Measurements from ENCODE around the gene IRX5. TPM values are rescaled to one million over a fixed set of nuclear protein-coding genes. Genes with fewer than 3 reads are reported as not detected.

IRX5 gene
- total RNA-seq, 1 experiment from 2014 or later = 0.86 TPM

DNA sequence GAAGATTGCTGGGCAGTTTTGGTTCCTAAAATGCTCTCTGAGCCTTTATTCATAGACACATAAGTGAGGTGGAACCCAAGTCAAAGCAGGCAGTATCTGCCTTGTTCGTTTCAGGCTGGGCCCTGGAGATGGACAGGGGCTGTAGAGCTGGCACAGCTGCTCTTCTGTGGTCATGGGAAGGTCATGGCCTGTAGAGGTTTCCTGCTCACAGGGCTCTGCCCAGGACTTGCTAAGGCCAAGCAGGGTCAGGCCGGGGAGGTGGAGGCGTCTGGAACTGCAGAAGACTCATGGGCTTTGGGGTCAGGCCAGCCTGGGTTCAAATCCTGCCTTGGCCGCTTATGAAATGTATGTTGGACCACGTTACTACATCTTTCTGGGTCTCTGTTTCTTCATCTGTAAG, 50.2 kb downstream of the IRX5 start:
- Histone ChIP-seq H3K9ac (ENCODE audit: low read length) (no peak overlapping the region), H3K4me1 (ENCODE audit: control insufficient read depth in 1 of 2, insufficient read depth in 2 of 2, low read length in 2 of 2) (no peaks in the 10 kb centered on the region), H2AFZ (ENCODE audit: low read depth, low read length, poor library complexity, severe bottlenecking) (no peak overlapping the region), H3K4me3 (replicated peaks in 1 of 2; ENCODE audit: low read depth in 1 of 2, low read length in 2 of 2) (no peak overlapping the region), H3K79me2 (ENCODE audit: insufficient read depth, low read length) (no peaks in the 10 kb centered on the region), H3K4me2 (ENCODE audit: low read length) (no peak overlapping the region), H3K27ac (ENCODE audit: low read depth, low read length) (no peak overlapping the region), H3K9me2 (ENCODE audit: insufficient read depth) (no peaks in the 10 kb centered on the region), H3K9me3 (ENCODE audit: control insufficient read depth in 1 of 2, insufficient read depth in 1 of 2, low read depth in 1 of 2, low read length in 2 of 2) (no peaks in the 10 kb centered on the region), H3K36me3 (ENCODE audit: control insufficient read depth in 1 of 2, insufficient read depth in 2 of 2, low read length in 2 of 2) (no peaks in the 10 kb centered on the region; a peak in 1 of 4 replicates), H3K27me3 (ENCODE audit: insufficient read depth, low read length) (no peaks in the 10 kb centered on the region; the same call in 1 of the 2 replicates), H4K20me1 (ENCODE audit: insufficient read depth) (no peaks in the 10 kb centered on the region)
- TF ChIP-seq, protein P1, sequence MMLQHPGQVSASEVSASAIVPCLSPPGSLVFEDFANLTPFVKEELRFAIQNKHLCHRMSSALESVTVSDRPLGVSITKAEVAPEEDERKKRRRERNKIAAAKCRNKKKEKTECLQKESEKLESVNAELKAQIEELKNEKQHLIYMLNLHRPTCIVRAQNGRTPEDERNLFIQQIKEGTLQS (IDR thresholded peaks at IDR 0.05) = no peak
- TF ChIP-seq, protein P2, sequence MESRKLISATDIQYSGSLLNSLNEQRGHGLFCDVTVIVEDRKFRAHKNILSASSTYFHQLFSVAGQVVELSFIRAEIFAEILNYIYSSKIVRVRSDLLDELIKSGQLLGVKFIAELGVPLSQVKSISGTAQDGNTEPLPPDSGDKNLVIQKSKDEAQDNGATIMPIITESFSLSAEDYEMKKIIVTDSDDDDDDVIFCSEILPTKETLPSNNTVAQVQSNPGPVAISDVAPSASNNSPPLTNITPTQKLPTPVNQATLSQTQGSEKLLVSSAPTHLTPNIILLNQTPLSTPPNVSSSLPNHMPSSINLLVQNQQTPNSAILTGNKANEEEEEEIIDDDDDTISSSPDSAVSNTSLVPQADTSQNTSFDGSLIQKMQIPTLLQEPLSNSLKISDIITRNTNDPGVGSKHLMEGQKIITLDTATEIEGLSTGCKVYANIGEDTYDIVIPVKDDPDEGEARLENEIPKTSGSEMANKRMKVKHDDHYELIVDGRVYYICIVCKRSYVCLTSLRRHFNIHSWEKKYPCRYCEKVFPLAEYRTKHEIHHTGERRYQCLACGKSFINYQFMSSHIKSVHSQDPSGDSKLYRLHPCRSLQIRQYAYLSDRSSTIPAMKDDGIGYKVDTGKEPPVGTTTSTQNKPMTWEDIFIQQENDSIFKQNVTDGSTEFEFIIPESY (IDR thresholded peaks at IDR 0.05; ENCODE audit: extremely low read depth, insufficient replicate concordance, low read length) = no peak
- no peak for TF ChIP-seq ZNF274 (IDR thresholded peaks at IDR 0.05; ENCODE audit: low read depth, low read length)
- TF ChIP-seq YY1 (IDR thresholded peaks at IDR 0.05; ENCODE audit: extremely low read depth, insufficient replicate concordance, low read depth, low read length) = no peak
- no peak for TF ChIP-seq CBX3 (IDR thresholded peaks at IDR 0.05; ENCODE audit: low read depth)
- no peak for TF ChIP-seq EZH2 (IDR thresholded peaks at IDR 0.05)
- no peak for TF ChIP-seq CEBPB (IDR thresholded peaks at IDR 0.05; ENCODE audit: low read depth)
- TF ChIP-seq, protein P3, sequence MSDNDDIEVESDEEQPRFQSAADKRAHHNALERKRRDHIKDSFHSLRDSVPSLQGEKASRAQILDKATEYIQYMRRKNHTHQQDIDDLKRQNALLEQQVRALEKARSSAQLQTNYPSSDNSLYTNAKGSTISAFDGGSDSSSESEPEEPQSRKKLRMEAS (IDR thresholded peaks at IDR 0.05) = no peak
- no peak for TF ChIP-seq POLR2A (IDR thresholded peaks at IDR 0.05; ENCODE audit: borderline replicate concordance, extremely low read depth, insufficient read depth, insufficient read length)
- no peak for TF ChIP-seq ELF1 (IDR thresholded peaks at IDR 0.05; ENCODE audit: borderline replicate concordance, low read depth)
- no peak for TF ChIP-seq SP1 (IDR thresholded peaks at IDR 0.05; ENCODE audit: low read depth)
- no peak for TF ChIP-seq JUND (IDR thresholded peaks at IDR 0.05)
- TF ChIP-seq POLR2AphosphoS5 (IDR thresholded peaks at IDR 0.05; ENCODE audit: low read depth, low read length) = no peak
- no peak for TF ChIP-seq FOSL1 (IDR thresholded peaks at IDR 0.05; ENCODE audit: low read depth)
- no peak for TF ChIP-seq TCF7L2 (IDR thresholded peaks at IDR 0.05; ENCODE audit: borderline replicate concordance, extremely low read depth, insufficient read depth, insufficient read length)
- no peak for TF ChIP-seq CTCF (IDR thresholded peaks at IDR 0.05 in 2 of 3, conservative IDR thresholded peaks at IDR 0.05 in 1 of 3; ENCODE audit: borderline replicate concordance in 1 of 3, insufficient read depth in 1 of 3, low read depth in 2 of 3, low read length in 2 of 3)
- no peak for TF ChIP-seq EZH2phosphoT487 (IDR thresholded peaks at IDR 0.05; ENCODE audit: borderline replicate concordance)
- TF ChIP-seq SRF (IDR thresholded peaks at IDR 0.05; ENCODE audit: low read depth) = no peak
- CTCF ChIA-PET = no interaction called here
- DNase-seq (ENCODE audit: low read depth, low spot score) (no peak), ATAC-seq (no peak)
- POLR2A ChIA-PET = no interaction called here
- no TSS peak for BruUV-seq (replicated peaks)
- intact Hi-C loops (cut with micrococcal nuclease) = no loop called here
- RAD21 ChIA-PET (ENCODE audit: low non-redundant PET in 1 of 2, low total read pairs in 2 of 2, uncharacterized antibody in 2 of 2, unreplicated experiment in 2 of 2) = no interaction called here
